Measurements from ENCODE around the gene PRF1. TPM values are rescaled to one million over a fixed set of nuclear protein-coding genes. Genes with fewer than 3 reads are reported as not detected.

PRF1 gene
- total RNA-seq, 4 donors from 2014 or later: 0.87 to 6.6 (median 3.7) TPM

GRCh38 chr10:70588255-70588654, 14.3 kb downstream of the PRF1 start:
- 54 to 58% methylated on average over 6 of the region's 6 CpGs for WGBS, 2 donors
- Histone ChIP-seq H3K9me3 (no peaks in the 10 kb centered on the region), H3K27me3 (no peaks in the 10 kb centered on the region), H3K4me3 (no peak overlapping the region), H3K4me1 (peaks cover 0 to 11% (median 5%) of the 10 kb centered on the region in 4 donors), H3K27ac (no peak overlapping the region), H3K36me3 (no peaks in the 10 kb centered on the region)
- TF ChIP-seq EP300 (IDR thresholded peaks at IDR 0.05): no peak
- TF ChIP-seq POLR2A (IDR thresholded peaks at IDR 0.05): no peak
- TF ChIP-seq, protein P1, sequence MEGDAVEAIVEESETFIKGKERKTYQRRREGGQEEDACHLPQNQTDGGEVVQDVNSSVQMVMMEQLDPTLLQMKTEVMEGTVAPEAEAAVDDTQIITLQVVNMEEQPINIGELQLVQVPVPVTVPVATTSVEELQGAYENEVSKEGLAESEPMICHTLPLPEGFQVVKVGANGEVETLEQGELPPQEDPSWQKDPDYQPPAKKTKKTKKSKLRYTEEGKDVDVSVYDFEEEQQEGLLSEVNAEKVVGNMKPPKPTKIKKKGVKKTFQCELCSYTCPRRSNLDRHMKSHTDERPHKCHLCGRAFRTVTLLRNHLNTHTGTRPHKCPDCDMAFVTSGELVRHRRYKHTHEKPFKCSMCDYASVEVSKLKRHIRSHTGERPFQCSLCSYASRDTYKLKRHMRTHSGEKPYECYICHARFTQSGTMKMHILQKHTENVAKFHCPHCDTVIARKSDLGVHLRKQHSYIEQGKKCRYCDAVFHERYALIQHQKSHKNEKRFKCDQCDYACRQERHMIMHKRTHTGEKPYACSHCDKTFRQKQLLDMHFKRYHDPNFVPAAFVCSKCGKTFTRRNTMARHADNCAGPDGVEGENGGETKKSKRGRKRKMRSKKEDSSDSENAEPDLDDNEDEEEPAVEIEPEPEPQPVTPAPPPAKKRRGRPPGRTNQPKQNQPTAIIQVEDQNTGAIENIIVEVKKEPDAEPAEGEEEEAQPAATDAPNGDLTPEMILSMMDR (IDR thresholded peaks at IDR 0.05): no peak
- DNase-seq (ENCODE audit: low spot score in 2 of 2): no peak

DNA sequence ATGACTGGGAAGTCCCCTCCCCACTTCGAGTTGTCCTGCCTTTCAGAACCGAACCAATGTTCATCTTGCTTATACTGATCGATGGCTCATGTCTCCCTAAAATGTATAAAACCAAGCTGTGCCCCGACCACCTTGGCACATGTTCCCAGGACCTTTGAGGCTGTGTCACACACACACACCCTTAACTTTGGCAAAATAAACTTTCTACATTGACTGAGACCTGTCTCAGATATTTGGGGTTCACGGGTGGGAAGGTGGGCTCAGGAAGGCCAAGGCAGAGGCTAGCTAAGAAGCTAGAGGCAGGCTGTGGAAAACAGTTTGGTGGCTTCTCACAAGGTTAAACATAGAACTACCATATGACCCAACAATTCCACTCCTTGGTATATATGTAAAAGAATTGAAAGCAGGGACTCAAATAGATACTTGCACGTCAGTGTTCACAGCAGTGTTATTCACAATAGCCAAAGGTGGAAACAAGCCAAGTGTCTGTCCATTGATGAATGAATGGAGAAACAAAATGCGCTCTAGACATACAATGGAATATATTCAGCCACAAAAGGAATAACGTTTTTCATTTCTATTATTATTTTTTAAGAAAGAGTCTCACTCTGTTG, 15.4 kb downstream of the PRF1 start:
- H3K36me3 ChIP-seq: no peaks in the 10 kb centered on the region
- no peak overlapping the region for H3K27ac ChIP-seq
- no peaks in the 10 kb centered on the region for H3K9me3 ChIP-seq
- TF ChIP-seq EP300 (IDR thresholded peaks at IDR 0.05) (no peak), POLR2A (IDR thresholded peaks at IDR 0.05) (no peak)
- TF ChIP-seq, protein P1 (IDR thresholded peaks at IDR 0.05): no peak
- 68 to 79% methylated on average over 8 of the region's 8 CpGs for WGBS, 2 donors
- peaks cover 0 to 11% (median 5%) of the 10 kb centered on the region in 4 donors for H3K4me1 ChIP-seq
- no peaks in the 10 kb centered on the region for H3K27me3 ChIP-seq
- DNase-seq (ENCODE audit: low spot score in 2 of 2): no peak
- H3K4me3 ChIP-seq: no peak overlapping the region

- WGBS, 2 donors: 69 to 79% methylated on average over 8 of the region's 8 CpGs
- H3K27me3 ChIP-seq: no peaks in the 10 kb centered on the region
- no peaks in the 10 kb centered on the region for H3K9me3 ChIP-seq
- H3K27ac ChIP-seq: no peak overlapping the region
- H3K4me1 ChIP-seq: peaks cover 0 to 11% (median 5%) of the 10 kb centered on the region in 4 donors
- TF ChIP-seq, protein P1 (IDR thresholded peaks at IDR 0.05): no peak
- no peak for TF ChIP-seq EP300 (IDR thresholded peaks at IDR 0.05)
- TF ChIP-seq POLR2A (IDR thresholded peaks at IDR 0.05): no peak
- H3K4me3 ChIP-seq: no peak overlapping the region
- H3K36me3 ChIP-seq: no peaks in the 10 kb centered on the region
- no peak for DNase-seq (ENCODE audit: low spot score in 2 of 2)
Measured at GRCh38 chr10:70586348-70586930, 16.1 kb downstream of the PRF1 start.

DNA sequence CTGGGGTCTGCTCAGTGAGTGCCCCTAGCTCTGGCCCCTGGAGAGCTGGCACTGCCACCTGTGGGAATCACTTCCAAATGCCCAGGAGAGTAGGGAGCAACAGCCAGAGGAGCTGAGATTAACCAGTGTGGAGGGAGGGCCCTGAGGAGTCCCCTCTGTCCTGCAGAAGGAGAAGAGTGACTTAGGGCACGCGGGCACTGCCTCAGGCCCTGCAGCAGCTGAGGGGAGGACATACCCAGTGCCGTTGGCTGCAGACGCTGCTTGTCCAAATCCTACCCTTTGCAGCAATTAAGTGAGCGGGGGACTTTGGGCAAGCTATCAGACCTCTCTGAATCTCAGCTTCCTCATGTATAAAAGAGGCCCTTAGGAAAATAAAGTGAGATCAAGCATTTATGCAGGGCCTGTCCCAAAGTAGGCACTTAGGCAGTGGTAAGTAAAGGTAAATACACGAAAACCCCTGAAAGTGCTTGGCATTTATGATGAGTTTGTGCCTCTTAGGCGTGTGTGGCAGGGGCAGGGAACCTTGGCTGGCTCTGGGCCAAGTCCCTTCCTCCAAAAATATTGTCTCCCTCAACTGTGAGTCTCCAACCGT, 16.9 kb downstream of the PRF1 start:
- Histone ChIP-seq H3K4me1 (peaks cover 0 to 11% (median 5%) of the 10 kb centered on the region in 4 donors), H3K9me3 (no peaks in the 10 kb centered on the region), H3K27me3 (no peaks in the 10 kb centered on the region), H3K4me3 (no peak overlapping the region), H3K36me3 (no peaks in the 10 kb centered on the region), H3K27ac (no peak overlapping the region)
- no peak for DNase-seq (ENCODE audit: low spot score in 2 of 2)
- TF ChIP-seq, protein P1 (IDR thresholded peaks at IDR 0.05): no peak
- no peak for TF ChIP-seq EP300 (IDR thresholded peaks at IDR 0.05)
- no peak for TF ChIP-seq POLR2A (IDR thresholded peaks at IDR 0.05)
- WGBS, 2 donors: 68 to 71% methylated on average over 8 of the region's 8 CpGs

GRCh38 chr10:70584909-70585544, 17.5 kb downstream of the PRF1 start:
- 41 to 42% methylated on average over 7 of the region's 7 CpGs for WGBS, 2 donors
- DNase-seq (ENCODE audit: low spot score in 2 of 2): no peak

More at GRCh38 chr10:70584909-70585544, 17.5 kb downstream of the PRF1 start:
- no peak overlapping the region for H3K27ac ChIP-seq
- no peaks in the 10 kb centered on the region for H3K27me3 ChIP-seq
- no peaks in the 10 kb centered on the region for H3K9me3 ChIP-seq
- TF ChIP-seq, protein P1 (IDR thresholded peaks at IDR 0.05): no peak
- TF ChIP-seq EP300 (IDR thresholded peaks at IDR 0.05) (no peak), POLR2A (IDR thresholded peaks at IDR 0.05) (no peak)
- no peak overlapping the region for H3K4me3 ChIP-seq
- no peaks in the 10 kb centered on the region for H3K36me3 ChIP-seq
- H3K4me1 ChIP-seq: peaks cover 0 to 11% (median 5%) of the 10 kb centered on the region in 4 donors

Data from tibial nerve (tissue), 4 donors.